H9 (cell line): ENCODE measurements around the gene POFUT2. TPM values are rescaled to one million over a fixed set of nuclear protein-coding genes. Genes with fewer than 3 reads are reported as not detected.

ENCODE experiments used
- DNase-seq: peaks from one replicate; pipeline ENCODE4 v3.0.0-alpha.2; 2017
- H2AFZ ChIP-seq: one replicate; pipeline ENCODE4 v1.6.1; 2013; ENCODE audit warnings: mild to moderate bottlenecking, low read length, control low read depth, moderate library complexity
- H2AK5ac ChIP-seq: 2 replicates; pipeline ENCODE4 v1.6.1; 2013; ENCODE audit warnings: low read length, control low read depth, mixed read lengths; ENCODE audit not compliant: insufficient read length
- H2BK120ac ChIP-seq: one replicate; pipeline ENCODE4 v1.6.1; 2013; ENCODE audit warnings: low read depth, mild to moderate bottlenecking, low read length, control low read depth, inconsistent platforms; ENCODE audit not compliant: poor library complexity, severe bottlenecking
- H2BK12ac ChIP-seq: 2 replicates; pipeline ENCODE4 v1.6.1; 2013; ENCODE audit warnings: low read length, control low read depth, mixed read lengths, low read depth; ENCODE audit not compliant: insufficient read length
- H2BK15ac ChIP-seq: 2 replicates; pipeline ENCODE4 v1.6.1; 2013; ENCODE audit warnings: low read depth, low read length, control low read depth
- H2BK20ac ChIP-seq: one replicate; pipeline ENCODE4 v1.6.1; 2013; ENCODE audit warnings: low read depth, mild to moderate bottlenecking, low read length, control low read depth, inconsistent platforms; ENCODE audit not compliant: poor library complexity, severe bottlenecking
- H2BK5ac ChIP-seq: 2 replicates; pipeline ENCODE4 v1.6.1; 2013; ENCODE audit warnings: low read length, control low read depth, mixed read lengths; ENCODE audit not compliant: insufficient read length
- H3K14ac ChIP-seq: 2 replicates; pipeline ENCODE4 v1.6.1; 2013; ENCODE audit warnings: low read length, control low read depth; ENCODE audit not compliant: insufficient read depth
- H3K18ac ChIP-seq: 2 replicates; pipeline ENCODE4 v1.6.1; 2013; ENCODE audit warnings: low read depth, mild to moderate bottlenecking, mixed read lengths, low read length, control low read depth; ENCODE audit not compliant: insufficient read length
- H3K23ac ChIP-seq: 2 replicates; pipeline ENCODE4 v1.6.1; 2013; ENCODE audit warnings: low read length, control low read depth, mixed read lengths, low read depth; ENCODE audit not compliant: insufficient read length
- H3K23me2 ChIP-seq: 2 replicates; pipeline ENCODE4 v1.6.1; 2013; ENCODE audit warnings: low read depth, mild to moderate bottlenecking, mixed read lengths, low read length, control low read depth; ENCODE audit not compliant: insufficient read length, poor library complexity, severe bottlenecking
- H3K27ac ChIP-seq: 2 replicates; pipeline ENCODE4 v1.5.1; 2013; ENCODE audit warnings: low read length, control low read depth, mixed read lengths, low read depth; ENCODE audit not compliant: insufficient read length
- H3K27me3 ChIP-seq: 2 replicates; pipeline ENCODE4 v1.6.1; 2013; ENCODE audit warnings: low read length, control low read depth, inconsistent platforms; ENCODE audit not compliant: insufficient read depth
- H3K4ac ChIP-seq: 2 replicates; pipeline ENCODE4 v1.6.1; 2013; ENCODE audit warnings: low read depth, mild to moderate bottlenecking, control low read depth, inconsistent platforms, low read length, moderate library complexity
- H3K4me1 ChIP-seq: 2 replicates; pipeline ENCODE4 v1.6.1; 2013; ENCODE audit warnings: low read length, control low read depth, inconsistent platforms; ENCODE audit not compliant: insufficient read depth
- H3K4me2 ChIP-seq: 2 replicates; pipeline ENCODE4 v1.6.1; 2013; ENCODE audit warnings: low read length, control low read depth, mixed read lengths; ENCODE audit not compliant: insufficient read length, insufficient read depth
- H3K56ac ChIP-seq: 2 replicates; pipeline ENCODE4 v1.6.1; 2013; ENCODE audit warnings: low read depth, mild to moderate bottlenecking, mixed read lengths, low read length, control low read depth; ENCODE audit not compliant: insufficient read length
- H3K79me1 ChIP-seq: 2 replicates; pipeline ENCODE4 v1.6.1; 2013; ENCODE audit warnings: low read depth, mild to moderate bottlenecking, moderate library complexity, low read length, control low read depth, inconsistent platforms; ENCODE audit not compliant: insufficient read depth, poor library complexity, severe bottlenecking
- H3K79me2 ChIP-seq: 2 replicates; pipeline ENCODE4 v1.6.1; 2013; ENCODE audit warnings: low read length, control low read depth, inconsistent platforms; ENCODE audit not compliant: insufficient read depth
- H3K9ac ChIP-seq: 2 replicates; pipeline ENCODE4 v1.6.1; 2013; ENCODE audit warnings: low read length, control low read depth, mixed read lengths; ENCODE audit not compliant: insufficient read length; ENCODE audit errors: extremely low read depth
- H3K9me3 ChIP-seq: one replicate; pipeline ENCODE4 v1.6.1; 2013; ENCODE audit warnings: low read depth, low read length, inconsistent platforms; ENCODE audit not compliant: control insufficient read depth
- H3T11ph ChIP-seq: one replicate; pipeline ENCODE4 v1.6.1; 2013; ENCODE audit warnings: mild to moderate bottlenecking, low read length, control low read depth, inconsistent platforms
- H4K20me1 ChIP-seq: one replicate; pipeline ENCODE4 v1.6.1; 2013; ENCODE audit not compliant: control insufficient read depth, insufficient read length, insufficient read depth
- H4K5ac ChIP-seq: 2 replicates; pipeline ENCODE4 v1.6.1; 2013; ENCODE audit warnings: low read depth, mild to moderate bottlenecking, mixed read lengths, low read length, control low read depth; ENCODE audit not compliant: insufficient read length
- H4K8ac ChIP-seq: replicated peaks from 2 replicates; pipeline ENCODE4 v1.6.1; 2013; ENCODE audit warnings: low read length, control low read depth, mixed read lengths, low read depth; ENCODE audit not compliant: insufficient read length
- H4K91ac ChIP-seq: 2 replicates; pipeline ENCODE4 v1.6.1; 2013; ENCODE audit warnings: low read depth, mild to moderate bottlenecking, moderate library complexity, mixed read lengths, low read length, control low read depth; ENCODE audit not compliant: insufficient read length
- H3K27ac Mint-ChIP-seq, 3 experiments: 2 replicates in 2 of 3; 3 replicates in 1 of 3; pipeline ENCODE4 v1.8.0; 2020 to 2021; ENCODE audit warnings: mixed read lengths in 3 of 3, mild to moderate bottlenecking in 1 of 3, moderate library complexity in 1 of 3
- H3K27me3 Mint-ChIP-seq: 2 replicates; pipeline ENCODE4 v1.8.0; 2021; ENCODE audit warnings: low read depth, mild to moderate bottlenecking, moderate library complexity, mixed read lengths
- H3K36me3 Mint-ChIP-seq, 3 experiments: 2 replicates in 2 of 3; 3 replicates in 1 of 3; pipeline ENCODE4 v1.8.0; 2020 to 2021; ENCODE audit warnings: low read depth in 3 of 3, mixed read lengths in 3 of 3; ENCODE audit not compliant: insufficient read depth in 1 of 3
- H3K4me1 Mint-ChIP-seq, 2 experiments: 2 replicates each; pipeline ENCODE4 v1.8.0; 2020; ENCODE audit warnings: mixed read lengths in 2 of 2
- H3K4me3 Mint-ChIP-seq, 2 experiments: 2 replicates in 1 of 2; 3 replicates in 1 of 2; pipeline ENCODE4 v1.8.0; 2020 to 2021; ENCODE audit warnings: mild to moderate bottlenecking in 2 of 2, mixed read lengths in 2 of 2, moderate library complexity in 1 of 2
- H3K9me3 Mint-ChIP-seq, 2 experiments: 2 replicates in 1 of 2; 3 replicates in 1 of 2; pipeline ENCODE4 v1.8.0; 2020; ENCODE audit warnings: mild to moderate bottlenecking in 2 of 2, mixed read lengths in 2 of 2, moderate library complexity in 1 of 2
- CTCF ChIP-seq: fragments of 200-600 bp; sonication (generic); conservative IDR thresholded peaks from 3 replicates; pipeline ENCODE4 v1.8.0; 2021; ENCODE audit warnings: antibody characterized with exemption, mild to moderate bottlenecking
- WGBS: extraction: QIAGEN DNeasy Blood & Tissue Kit; methylation state at CpG from one replicate; pipeline ENCODE4 v1.1.7; 2013; ENCODE audit warnings: missing lambda C conversion rate, low lambda C conversion rate, mixed read lengths; ENCODE audit not compliant: insufficient read length; ENCODE audit errors: extremely low coverage; 5-methylcytosine and 5-hydroxymethylcytosine counted together
- total RNA-seq: library from RNA; stranded (reverse); gene quantifications from 2 replicates; pipeline ENCODE4 v1.2.1, GENCODE V29; 2021

POFUT2 gene
- total RNA-seq, 1 experiment from 2014 or later: 34.8 TPM

DNA sequence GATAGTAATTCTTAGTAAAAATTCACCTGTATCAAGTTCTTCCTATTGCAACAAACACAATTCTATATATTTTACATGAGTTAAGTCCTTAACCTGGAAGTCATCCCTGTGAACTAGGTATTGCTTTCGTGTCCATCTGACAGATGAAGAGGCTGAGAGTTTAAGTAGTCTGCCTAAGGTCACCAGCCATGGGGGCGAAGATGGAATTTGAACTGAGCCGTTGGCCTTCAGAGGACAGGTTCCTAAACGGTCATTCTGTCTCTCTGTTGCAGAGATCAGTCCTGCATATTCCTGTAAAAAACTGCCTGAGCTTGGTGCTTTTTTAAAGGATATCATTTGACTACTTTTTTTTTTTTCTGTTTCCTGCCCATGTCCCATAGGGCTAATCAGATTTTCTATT, 10.2 kb upstream of the POFUT2 start:
- Mint-ChIP-seq H3K27ac (no peak overlapping the region), H3K4me3 (no peak overlapping the region), H3K36me3 (no peaks in the 10 kb centered on the region), H3K27me3 (no peaks in the 10 kb centered on the region), H3K4me1 (peaks cover 23 to 28% of the 10 kb centered on the region in 2 experiments), H3K9me3 (no peaks in the 10 kb centered on the region)
- no peaks in the 10 kb centered on the region for H3K27me3 ChIP-seq
- H4K5ac ChIP-seq: no peak overlapping the region
- no peak overlapping the region for H3K56ac ChIP-seq
- H3K23me2 ChIP-seq: no peaks in the 10 kb centered on the region
- H2BK15ac ChIP-seq: no peak overlapping the region
- no peak overlapping the region for H3K4ac ChIP-seq
- no peak overlapping the region for H2BK20ac ChIP-seq
- H3K9ac ChIP-seq: no peak overlapping the region
- no CpG with 5 or more reads among the region's 4 CpGs for WGBS
- H3K9me3 ChIP-seq: no peaks in the 10 kb centered on the region
- no peak overlapping the region for H3K27ac ChIP-seq
- no peak overlapping the region for H3K4me2 ChIP-seq
- H3K79me2 ChIP-seq: no peaks in the 10 kb centered on the region
- H2AFZ ChIP-seq: no peak overlapping the region
- no peak overlapping the region for H4K91ac ChIP-seq
- no peak overlapping the region for H2BK12ac ChIP-seq
- no peaks in the 10 kb centered on the region for H3K79me1 ChIP-seq
- H3K18ac ChIP-seq: no peak overlapping the region
- no peaks in the 10 kb centered on the region for H4K20me1 ChIP-seq
- no peak for DNase-seq
- H2BK120ac ChIP-seq: no peak overlapping the region
- H2AK5ac ChIP-seq: no peak overlapping the region
- H4K8ac ChIP-seq: no peak overlapping the region
- H3T11ph ChIP-seq: no peak overlapping the region
- no peaks in the 10 kb centered on the region; the same call in 1 of the 2 replicates for H3K4me1 ChIP-seq
- H2BK5ac ChIP-seq: no peak overlapping the region
- no peak for TF ChIP-seq CTCF
- no peak overlapping the region for H3K14ac ChIP-seq
- H3K23ac ChIP-seq: no peak overlapping the region
